Adipose tissue (tissue), 3 donors: ENCODE data around the gene CDC42EP2. TPM values are rescaled to one million over a fixed set of nuclear protein-coding genes. Genes with fewer than 3 reads are reported as not detected.

Experiments used
- H3K27ac ChIP-seq: one replicate; pipeline ENCODE4 v1.5.1; 2013; ENCODE audit warnings: low read depth, low read length
- WGBS, 3 donors: extraction: QIAGEN DNeasy Blood & Tissue Kit; methylation state at CpG; one replicate each; pipeline ENCODE4 v1.1.7; 2013; 5-methylcytosine and 5-hydroxymethylcytosine counted together
- polyA plus RNA-seq, 3 donors: library from polyadenylated mRNA; stranded (reverse); fragments of 200-250 nt; gene quantifications; one replicate each; pipeline ENCODE4 v1.2.3, GENCODE V29; 2013
- donor health status: healthy with polysubstance abuse.
- donor health status: Bipolar disorder and iron deficiency.
- donor health status: healthy.

The CDC42EP2 gene
- polyA plus RNA-seq, 3 donors = 5.4 to 82.5 (median 50.2) TPM

- WGBS, 3 donors = 92 to 96% (median 93%) methylated on average over 11 of the region's 11 CpGs
- no peak overlapping the region for H3K27ac ChIP-seq
Measured at GRCh38 chr11:65295571-65296341, 18.9 kb upstream of the CDC42EP2 start.

GRCh38 chr11:65297026-65297672 is 17.5 kb upstream of the CDC42EP2 start:
- H3K27ac ChIP-seq = no peak overlapping the region
- 84 to 90% (median 86%) methylated on average over 12 of the region's 12 CpGs for WGBS, 3 donors

GRCh38 chr11:65298131-65298535 is 16.5 kb upstream of the CDC42EP2 start:
- 43 to 74% (median 55%) methylated on average over 8 of the region's 8 CpGs for WGBS, 3 donors

GRCh38 chr11:65298655-65299179 is 15.9 kb upstream of the CDC42EP2 start:
- WGBS, 3 donors = 55 to 81% (median 59%) methylated on average over 12 of the region's 12 CpGs
- peak overlapping the region; percentile 38 for H3K27ac ChIP-seq

More at GRCh38 chr11:65298131-65298535, 16.5 kb upstream of the CDC42EP2 start:
- peak overlapping the region; percentile 38 for H3K27ac ChIP-seq

GRCh38 chr11:65300621-65301275 is 13.9 kb upstream of the CDC42EP2 start:
- no peak overlapping the region for H3K27ac ChIP-seq

GRCh38 chr11:65301491-65302329 is 13.0 kb upstream of the CDC42EP2 start:
- H3K27ac ChIP-seq = no peak overlapping the region
- WGBS, 3 donors = 42 to 77% (median 54%) methylated on average over 12 of the region's 12 CpGs

More at GRCh38 chr11:65300621-65301275, 13.9 kb upstream of the CDC42EP2 start:
- WGBS, 3 donors = 79 to 92% (median 89%) methylated on average over 17 of the region's 17 CpGs

GRCh38 chr11:65303555-65303954 is 11.1 kb upstream of the CDC42EP2 start:
- WGBS, 3 donors = 93 to 100% (median 94%) methylated on average over 3 of the region's 3 CpGs
- no peak overlapping the region for H3K27ac ChIP-seq

- H3K27ac ChIP-seq = no peak overlapping the region
- WGBS, 3 donors = 97 to 100% (median 98%) methylated on average over 4 of the region's 4 CpGs
Measured at GRCh38 chr11:65304110-65304509, 10.6 kb upstream of the CDC42EP2 start.

- WGBS, 3 donors = 94 to 99% (median 96%) methylated on average over 7 of the region's 7 CpGs
- H3K27ac ChIP-seq = no peak overlapping the region
Measured at GRCh38 chr11:65304613-65305012, 10.1 kb upstream of the CDC42EP2 start.

GRCh38 chr11:65305501-65306268 is 9.0 kb upstream of the CDC42EP2 start:
- 49 to 88% (median 79%) methylated on average over 17 of the region's 17 CpGs for WGBS, 3 donors
- H3K27ac ChIP-seq = no peak overlapping the region

- H3K27ac ChIP-seq = no peak overlapping the region
- WGBS, 3 donors = 78 to 87% (median 82%) methylated on average over 6 of the region's 6 CpGs
Measured at GRCh38 chr11:65307298-65308229, 7.1 kb upstream of the CDC42EP2 start.

- 14 to 60% (median 18%) methylated on average over 7 of the region's 7 CpGs for WGBS, 3 donors
- H3K27ac ChIP-seq = no peak overlapping the region
Measured at GRCh38 chr11:65308281-65308891, 6.3 kb upstream of the CDC42EP2 start.

GRCh38 chr11:65309006-65309405 is 5.7 kb upstream of the CDC42EP2 start:
- no peak overlapping the region for H3K27ac ChIP-seq
- 37 to 80% (median 41%) methylated on average over 4 to 5 of the region's 5 CpGs for WGBS, 3 donors

- WGBS, 3 donors = 45 to 71% (median 56%) methylated on average over 10 of the region's 10 CpGs
- H3K27ac ChIP-seq = no peak overlapping the region
Measured at GRCh38 chr11:65310215-65310614, 4.5 kb upstream of the CDC42EP2 start.

GRCh38 chr11:65310736-65311135 is 3.9 kb upstream of the CDC42EP2 start:
- no peak overlapping the region for H3K27ac ChIP-seq
- 46 to 57% (median 46%) methylated on average over 6 of the region's 6 CpGs for WGBS, 3 donors

- 53 to 92% (median 64%) methylated on average over 5 of the region's 5 CpGs for WGBS, 3 donors
- no peak overlapping the region for H3K27ac ChIP-seq
Measured at GRCh38 chr11:65311170-65311678, 3.4 kb upstream of the CDC42EP2 start.
